Large intestine (tissue), 3 donors: ENCODE measurements around the gene PRKN. TPM values are rescaled to one million over a fixed set of nuclear protein-coding genes. Genes with fewer than 3 reads are reported as not detected.

ENCODE experiments used
- DNase-seq, 2 donors: peaks; one replicate each; pipeline versions ENCODE4 v3.0.0 to v3.0.0-alpha.2; 2013
- H3K27ac ChIP-seq: one replicate; pipeline ENCODE4 v1.5.1; 2013; ENCODE audit warnings: low read length
- H3K27me3 ChIP-seq: 2 replicates; pipeline ENCODE4 v1.6.1; 2013; ENCODE audit warnings: low read length; ENCODE audit not compliant: control insufficient read depth, insufficient read depth
- H3K36me3 ChIP-seq: 2 replicates; pipeline ENCODE4 v1.6.1; 2013; ENCODE audit warnings: low read length; ENCODE audit not compliant: control insufficient read depth, insufficient read depth
- H3K4me1 ChIP-seq: one replicate; pipeline ENCODE4 v1.6.1; 2013; ENCODE audit warnings: low read length; ENCODE audit not compliant: control insufficient read depth, insufficient read depth
- H3K4me3 ChIP-seq: one replicate; pipeline ENCODE4 v1.5.1; 2013; ENCODE audit warnings: low read length
- H3K9me3 ChIP-seq: one replicate; pipeline ENCODE4 v1.6.1; 2013; ENCODE audit warnings: mild to moderate bottlenecking, low read depth, low read length, moderate library complexity; ENCODE audit not compliant: control insufficient read depth
- WGBS: methylation state at CpG from one replicate; pipeline ENCODE4 v1.1.5; 2013; ENCODE audit warnings: low lambda C conversion rate; ENCODE audit not compliant: insufficient coverage; 5-methylcytosine and 5-hydroxymethylcytosine counted together
- polyA plus RNA-seq: library from polyadenylated mRNA; unstranded; fragments of 120-200 nt; gene quantifications from one replicate; pipeline ENCODE4 v1.2.1, GENCODE V29; 2013

PRKN gene
- polyA plus RNA-seq, 1 donor, result 2.5 TPM

GRCh38 chr6:161677188-161677587 is 1050.4 kb downstream of the PRKN start:
- no peak for DNase-seq
- WGBS, result no CpG with 5 or more reads among the region's 7 CpGs

GRCh38 chr6:161676586-161676985 is 1051.0 kb downstream of the PRKN start:
- no CpG with 5 or more reads among the region's 3 CpGs for WGBS
- no peak overlapping the region for H3K27ac ChIP-seq
- H3K36me3 ChIP-seq, result no peaks in the 10 kb centered on the region
- no peaks in the 10 kb centered on the region for H3K4me1 ChIP-seq
- no peaks in the 10 kb centered on the region for H3K27me3 ChIP-seq
- H3K9me3 ChIP-seq, result no peaks in the 10 kb centered on the region
- DNase-seq, result no peak
- no peak overlapping the region for H3K4me3 ChIP-seq

More at GRCh38 chr6:161677188-161677587, 1050.4 kb downstream of the PRKN start:
- Histone ChIP-seq H3K27me3 (no peaks in the 10 kb centered on the region), H3K4me1 (no peaks in the 10 kb centered on the region), H3K9me3 (no peaks in the 10 kb centered on the region), H3K36me3 (no peaks in the 10 kb centered on the region), H3K27ac (no peak overlapping the region), H3K4me3 (no peak overlapping the region)

- Histone ChIP-seq H3K27me3 (no peaks in the 10 kb centered on the region), H3K9me3 (no peaks in the 10 kb centered on the region), H3K4me1 (no peaks in the 10 kb centered on the region), H3K27ac (no peak overlapping the region), H3K36me3 (no peaks in the 10 kb centered on the region), H3K4me3 (no peak overlapping the region)
- DNase-seq, result no peak
- WGBS, result 87% methylated on average over 5 of the region's 10 CpGs
Observed at GRCh38 chr6:161674930-161675682, 1052.5 kb downstream of the PRKN start.

- Histone ChIP-seq H3K4me3 (no peak overlapping the region), H3K4me1 (no peaks in the 10 kb centered on the region), H3K36me3 (no peaks in the 10 kb centered on the region), H3K27me3 (no peaks in the 10 kb centered on the region), H3K27ac (no peak overlapping the region), H3K9me3 (no peaks in the 10 kb centered on the region)
- no peak for DNase-seq
- no CpG with 5 or more reads among the region's 6 CpGs for WGBS
Observed at GRCh38 chr6:161673026-161673425, 1054.5 kb downstream of the PRKN start.

GRCh38 chr6:161671117-161671516 is 1056.4 kb downstream of the PRKN start:
- Histone ChIP-seq H3K4me3 (no peak overlapping the region), H3K36me3 (no peaks in the 10 kb centered on the region), H3K9me3 (no peaks in the 10 kb centered on the region), H3K4me1 (no peaks in the 10 kb centered on the region), H3K27ac (no peak overlapping the region), H3K27me3 (no peaks in the 10 kb centered on the region)
- DNase-seq, result no peak
- WGBS, result no CpG with 5 or more reads among the region's 9 CpGs

GRCh38 chr6:161668665-161669064 is 1058.9 kb downstream of the PRKN start:
- Histone ChIP-seq H3K36me3 (no peaks in the 10 kb centered on the region), H3K4me1 (no peaks in the 10 kb centered on the region), H3K27me3 (no peaks in the 10 kb centered on the region), H3K4me3 (no peak overlapping the region), H3K9me3 (no peaks in the 10 kb centered on the region), H3K27ac (no peak overlapping the region)
- WGBS, result no CpG with 5 or more reads among the region's 2 CpGs
- DNase-seq, result no peak

- H3K27me3 ChIP-seq, result no peaks in the 10 kb centered on the region
- H3K36me3 ChIP-seq, result no peaks in the 10 kb centered on the region
- H3K4me1 ChIP-seq, result no peaks in the 10 kb centered on the region
- no peaks in the 10 kb centered on the region for H3K9me3 ChIP-seq
- H3K4me3 ChIP-seq, result no peak overlapping the region
- no CpG with 5 or more reads among the region's 1 CpG for WGBS
- DNase-seq, result no peak
- H3K27ac ChIP-seq, result no peak overlapping the region
Observed at GRCh38 chr6:161667957-161668356, 1059.6 kb downstream of the PRKN start.

GRCh38 chr6:161663682-161664081 is 1063.9 kb downstream of the PRKN start:
- H3K4me3 ChIP-seq, result no peak overlapping the region
- no peaks in the 10 kb centered on the region for H3K36me3 ChIP-seq
- DNase-seq, result no peak
- H3K9me3 ChIP-seq, result no peaks in the 10 kb centered on the region
- H3K4me1 ChIP-seq, result no peaks in the 10 kb centered on the region
- WGBS, result no CpG with 5 or more reads among the region's 8 CpGs
- no peak overlapping the region for H3K27ac ChIP-seq
- no peaks in the 10 kb centered on the region for H3K27me3 ChIP-seq

GRCh38 chr6:161660666-161661571 is 1066.6 kb downstream of the PRKN start:
- no peaks in the 10 kb centered on the region for H3K36me3 ChIP-seq
- WGBS, result 90% methylated on average over 4 of the region's 10 CpGs
- DNase-seq, result no peak
- H3K27ac ChIP-seq, result no peak overlapping the region
- H3K4me3 ChIP-seq, result no peak overlapping the region
- no peaks in the 10 kb centered on the region for H3K4me1 ChIP-seq
- no peaks in the 10 kb centered on the region for H3K27me3 ChIP-seq
- no peaks in the 10 kb centered on the region for H3K9me3 ChIP-seq

- H3K36me3 ChIP-seq, result no peaks in the 10 kb centered on the region
- no peak overlapping the region for H3K27ac ChIP-seq
- no peaks in the 10 kb centered on the region for H3K27me3 ChIP-seq
- WGBS, result 56% methylated on average over 2 of the region's 4 CpGs
- no peak overlapping the region for H3K4me3 ChIP-seq
- H3K9me3 ChIP-seq, result no peaks in the 10 kb centered on the region
- no peaks in the 10 kb centered on the region for H3K4me1 ChIP-seq
- no peak for DNase-seq
Observed at GRCh38 chr6:161658211-161658610, 1069.4 kb downstream of the PRKN start.
